Sigmoid colon (tissue), 7 donors: ENCODE data around the gene ACIN1. TPM values are rescaled to one million over a fixed set of nuclear protein-coding genes. Genes with fewer than 3 reads are reported as not detected.

ENCODE experiments used
- DNase-seq: peaks from one replicate; pipeline ENCODE4 v3.0.0-alpha.2; 2019
- H3K27ac ChIP-seq, 4 donors: fragments of 200-600 bp; sonication (generic); one replicate each; pipeline ENCODE4 v1.5.1; 2016 to 2019; ENCODE audit warnings: mild to moderate bottlenecking in 1 of 4
- H3K27me3 ChIP-seq, 3 donors: fragments of 200-600 bp; sonication (generic); one replicate each; pipeline ENCODE4 v1.5.1; 2019; ENCODE audit warnings: mild to moderate bottlenecking in 1 of 3
- H3K36me3 ChIP-seq, 4 donors: fragments of 200-600 bp; sonication (generic); one replicate each; pipeline ENCODE4 v1.5.1; 2016 to 2019
- H3K4me1 ChIP-seq, 4 donors: fragments of 200-600 bp; sonication (generic); one replicate each; pipeline ENCODE4 v1.5.1; 2017 to 2019
- H3K4me3 ChIP-seq, 4 donors: fragments of 200-600 bp; sonication (generic); one replicate each; pipeline ENCODE4 v1.5.1; 2017 to 2019; ENCODE audit warnings: mild to moderate bottlenecking in 2 of 4, moderate library complexity in 1 of 4
- H3K9me3 ChIP-seq, 4 donors: fragments of 200-600 bp in 3 of 4; sonication (generic) in 3 of 4; one replicate each; pipeline versions ENCODE4 v1.5.1 to v1.6.1; 2013 to 2019
- EP300 ChIP-seq, 4 donors: sonication (generic); formaldehyde crosslinking; IDR thresholded peaks; one replicate each; pipeline ENCODE4 v1.6.1; 2017; ENCODE audit warnings: antibody characterized with exemption in 4 of 4
- POLR2A ChIP-seq, 2 donors: fragments of 450-650 bp; IDR thresholded peaks; one replicate each; pipeline ENCODE4 v1.6.1; 2016; ENCODE audit warnings: antibody characterized with exemption in 2 of 2, mild to moderate bottlenecking in 2 of 2, moderate library complexity in 2 of 2
- POLR2AphosphoS5 ChIP-seq, 4 donors: sonication (generic); formaldehyde crosslinking; IDR thresholded peaks; one replicate each; pipeline ENCODE4 v1.6.1; 2017; ENCODE audit warnings: antibody characterized with exemption in 4 of 4
- WGBS, 2 donors: extraction: QIAGEN DNeasy Blood & Tissue Kit; methylation state at CpG; one replicate each; pipeline ENCODE4 v1.1.7; 2013; 5-methylcytosine and 5-hydroxymethylcytosine counted together
- intact Hi-C: fragments of 100-400 bp; cut with DNase I; formaldehyde crosslinking; loops from one replicate; pipeline ENCODE4 v1.15.1; 2023
- polyA plus RNA-seq, 3 donors: library from polyadenylated mRNA; stranded (reverse); fragments of 200-250 nt; gene quantifications; one replicate each; pipeline ENCODE4 v1.2.3, GENCODE V29; 2013
- total RNA-seq, 4 donors: library from RNA; depleted of rRNA; stranded (reverse); fragments of >200 nt; gene quantifications; one replicate each; pipeline ENCODE4 v1.1.0, GENCODE V29; 2016
- TF ChIP-seq, protein P1 (sequence below), 4 experiments: fragments of 450-650 bp in 3 of 4; fragments of 200-600 bp in 1 of 4; IDR thresholded peaks; one replicate each; pipeline ENCODE4 v1.5.1; 2016 to 2019; ENCODE audit warnings: antibody characterized with exemption in 4 of 4, mild to moderate bottlenecking in 3 of 4, moderate library complexity in 2 of 4
- donor health status: healthy with polysubstance abuse.
- donor health status: Bipolar disorder and iron deficiency.
- donor health status: healthy.

ACIN1 gene
- total and polyA plus RNA-seq, 7 donors: 37.8 to 129 (median 88.4) TPM

DNA sequence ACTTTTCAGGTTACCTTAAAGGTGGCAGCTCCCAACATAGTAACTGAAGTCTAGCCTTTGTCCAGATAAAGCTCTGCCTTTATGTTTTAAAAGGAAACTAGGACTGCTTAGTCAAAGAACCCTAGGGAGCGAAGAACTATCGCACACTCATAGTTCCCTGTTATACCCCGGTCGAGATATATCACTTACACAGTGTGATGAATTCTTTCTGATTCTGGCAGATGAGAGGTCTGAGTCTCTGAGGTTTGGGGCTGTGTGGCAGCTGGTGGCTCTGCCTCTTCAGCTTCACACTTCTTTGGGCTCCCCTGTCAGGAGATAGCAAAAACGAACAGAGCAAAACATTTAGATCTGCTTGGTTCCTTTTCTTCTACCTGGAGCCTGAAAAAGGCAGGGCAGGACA is 17.0 kb downstream of the ACIN1 start:
- no peak for DNase-seq

GRCh38 chr14:23076785-23077408 is 18.0 kb downstream of the ACIN1 start:
- Histone ChIP-seq H3K4me3 (no peak overlapping the region), H3K9me3 (no peaks in the 10 kb centered on the region), H3K27me3 (no peaks in the 10 kb centered on the region), H3K36me3 (peaks cover 47 to 98% (median 77%) of the 10 kb centered on the region in 4 donors), H3K4me1 (peaks cover 0 to 24% (median 13%) of the 10 kb centered on the region in 4 donors), H3K27ac (peak overlapping the region in 1 of 4 donors; percentile 9)
- 68 to 71% methylated on average over 5 of the region's 5 CpGs for WGBS, 2 donors
- DNase-seq: no peak
- intact Hi-C loops: no loop called here
- TF ChIP-seq POLR2A (IDR thresholded peaks at IDR 0.05): no peak
- TF ChIP-seq, protein P1, sequence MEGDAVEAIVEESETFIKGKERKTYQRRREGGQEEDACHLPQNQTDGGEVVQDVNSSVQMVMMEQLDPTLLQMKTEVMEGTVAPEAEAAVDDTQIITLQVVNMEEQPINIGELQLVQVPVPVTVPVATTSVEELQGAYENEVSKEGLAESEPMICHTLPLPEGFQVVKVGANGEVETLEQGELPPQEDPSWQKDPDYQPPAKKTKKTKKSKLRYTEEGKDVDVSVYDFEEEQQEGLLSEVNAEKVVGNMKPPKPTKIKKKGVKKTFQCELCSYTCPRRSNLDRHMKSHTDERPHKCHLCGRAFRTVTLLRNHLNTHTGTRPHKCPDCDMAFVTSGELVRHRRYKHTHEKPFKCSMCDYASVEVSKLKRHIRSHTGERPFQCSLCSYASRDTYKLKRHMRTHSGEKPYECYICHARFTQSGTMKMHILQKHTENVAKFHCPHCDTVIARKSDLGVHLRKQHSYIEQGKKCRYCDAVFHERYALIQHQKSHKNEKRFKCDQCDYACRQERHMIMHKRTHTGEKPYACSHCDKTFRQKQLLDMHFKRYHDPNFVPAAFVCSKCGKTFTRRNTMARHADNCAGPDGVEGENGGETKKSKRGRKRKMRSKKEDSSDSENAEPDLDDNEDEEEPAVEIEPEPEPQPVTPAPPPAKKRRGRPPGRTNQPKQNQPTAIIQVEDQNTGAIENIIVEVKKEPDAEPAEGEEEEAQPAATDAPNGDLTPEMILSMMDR (IDR thresholded peaks at IDR 0.05): peak in 2 of 4 experiments; percentile 32 to 55

More for the DNA sequence above, 17.0 kb downstream of the ACIN1 start:
- H3K9me3 ChIP-seq: no peaks in the 10 kb centered on the region
- intact Hi-C loops: no loop called here
- no peak overlapping the region for H3K4me3 ChIP-seq
- TF ChIP-seq POLR2A (IDR thresholded peaks at IDR 0.05) (no peak), EP300 (IDR thresholded peaks at IDR 0.05) (no peak), POLR2AphosphoS5 (IDR thresholded peaks at IDR 0.05) (no peak)
- TF ChIP-seq, protein P1 (IDR thresholded peaks at IDR 0.05): no peak
- WGBS, 2 donors: 90% methylated on average over 5 of the region's 5 CpGs
- no peaks in the 10 kb centered on the region for H3K27me3 ChIP-seq
- H3K4me1 ChIP-seq: peaks cover 0 to 19% (median 5%) of the 10 kb centered on the region in 4 donors
- H3K27ac ChIP-seq: peak overlapping the region; percentile 34 to 67 (median 57)
- H3K36me3 ChIP-seq: peaks cover 47 to 100% (median 70%) of the 10 kb centered on the region in 4 donors

- Histone ChIP-seq H3K27ac (no peak overlapping the region), H3K36me3 (peaks cover 34 to 78% (median 59%) of the 10 kb centered on the region in 4 donors)
Observed at GRCh38 chr14:23074906-23075305, 20.0 kb downstream of the ACIN1 start.

DNA sequence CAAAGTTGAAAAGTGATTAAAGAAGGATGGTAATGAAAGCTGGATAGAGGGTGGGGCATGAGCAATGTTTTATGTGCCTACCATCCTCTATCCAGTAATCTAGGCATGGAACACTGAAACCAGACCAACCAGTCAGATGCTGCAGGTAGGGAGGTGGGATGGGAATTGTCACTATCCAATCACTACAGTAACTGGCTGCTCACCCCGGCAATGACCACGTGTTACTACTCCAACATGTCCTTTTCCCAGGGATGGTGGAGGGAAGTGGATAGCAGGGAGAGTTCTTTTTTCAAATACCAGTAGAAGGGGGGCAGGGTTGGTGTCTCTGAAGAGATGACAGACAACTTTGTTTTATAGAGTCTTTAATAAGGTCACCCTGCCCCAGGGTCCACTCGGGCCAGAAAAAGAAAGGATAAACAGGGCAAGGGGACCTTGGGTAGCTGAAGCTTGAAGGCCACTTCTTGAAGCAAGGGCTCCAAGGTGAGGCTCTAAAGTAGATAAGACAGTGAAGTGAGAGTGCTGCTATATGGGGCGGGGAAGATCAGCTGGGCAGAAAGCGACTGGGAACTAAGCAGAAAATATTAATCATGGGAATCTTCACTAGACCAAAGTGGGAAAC is 22.9 kb downstream of the ACIN1 start:
- TF ChIP-seq POLR2AphosphoS5 (IDR thresholded peaks at IDR 0.05) (no peak), POLR2A (IDR thresholded peaks at IDR 0.05) (no peak), EP300 (IDR thresholded peaks at IDR 0.05) (no peak)
- TF ChIP-seq, protein P1 (IDR thresholded peaks at IDR 0.05): no peak
- H3K9me3 ChIP-seq: no peaks in the 10 kb centered on the region
- H3K4me3 ChIP-seq: peak overlapping the region in 3 of 4 donors; percentile 50 to 63 (median 58)
- H3K36me3 ChIP-seq: peaks cover 9 to 70% (median 52%) of the 10 kb centered on the region in 4 donors
- intact Hi-C loops: no loop called here
- no peaks in the 10 kb centered on the region for H3K27me3 ChIP-seq
- peaks cover 0 to 41% (median 38%) of the 10 kb centered on the region in 4 donors for H3K4me1 ChIP-seq
- peak overlapping the region; percentile 75 to 87 (median 84) for H3K27ac ChIP-seq
- DNase-seq: no peak
- WGBS, 2 donors: 33 to 62% methylated on average over 5 of the region's 5 CpGs

More at GRCh38 chr14:23074906-23075305, 20.0 kb downstream of the ACIN1 start:
- Histone ChIP-seq H3K4me1 (peaks cover 0 to 41% (median 29%) of the 10 kb centered on the region in 4 donors), H3K27me3 (no peaks in the 10 kb centered on the region), H3K4me3 (no peak overlapping the region), H3K9me3 (no peaks in the 10 kb centered on the region)
- 95 to 97% methylated on average over 1 of the region's 1 CpG for WGBS, 2 donors
- TF ChIP-seq POLR2A (IDR thresholded peaks at IDR 0.05): no peak
- TF ChIP-seq, protein P1 (IDR thresholded peaks at IDR 0.05): no peak
- no peak for TF ChIP-seq POLR2AphosphoS5 (IDR thresholded peaks at IDR 0.05)
- TF ChIP-seq EP300 (IDR thresholded peaks at IDR 0.05): no peak
- DNase-seq: no peak
- intact Hi-C loops: no loop called here
